WI38 (cell line): Measurements from ENCODE around the gene TET1.
A peak's percentile ranks its signal among the peaks of the same experiment; 100 is the strongest.

Experiments used
- H3K4me3 ChIP-seq: 2 replicates; pipeline ENCODE4 v1.5.1; 2011; ENCODE audit warnings: low read depth, mild to moderate bottlenecking, control low read depth, low read length
- CTCF ChIP-seq: IDR thresholded peaks from 2 replicates; pipeline ENCODE4 v1.5.1; 2012; ENCODE audit warnings: low read depth, mild to moderate bottlenecking, control low read depth, low read length

Gene TET1

GRCh38 chr10:68560943-68561864 is 1.1 kb downstream of the TET1 start:
- no peak for TF ChIP-seq CTCF
- H3K4me3 ChIP-seq: peak overlapping the region; percentile 80

GRCh38 chr10:68561865-68562649 is 1.9 kb downstream of the TET1 start:
- no peak for TF ChIP-seq CTCF
- peak overlapping the region; percentile 80 for H3K4me3 ChIP-seq

- peak overlapping the region; percentile 80 for H3K4me3 ChIP-seq
Observed at GRCh38 chr10:68562661-68563570, 2.8 kb downstream of the TET1 start.

GRCh38 chr10:68564712-68565111 is 4.6 kb downstream of the TET1 start:
- no peak for TF ChIP-seq CTCF
- no peak overlapping the region for H3K4me3 ChIP-seq

More at GRCh38 chr10:68562661-68563570, 2.8 kb downstream of the TET1 start:
- no peak for TF ChIP-seq CTCF

GRCh38 chr10:68565658-68566057 is 5.5 kb downstream of the TET1 start:
- H3K4me3 ChIP-seq: no peak overlapping the region
- no peak for TF ChIP-seq CTCF

- TF ChIP-seq CTCF: no peak
- no peak overlapping the region for H3K4me3 ChIP-seq
Observed at GRCh38 chr10:68566351-68566750, 6.2 kb downstream of the TET1 start.
